DOHH2 (cell line): ENCODE results near the gene POMGNT1.
A peak's percentile ranks its signal among the peaks of the same experiment; 100 is the strongest.

ENCODE experiments used
- CTCF ChIP-seq: fragments of 200-600 bp; sonication (generic); IDR thresholded peaks from one replicate; pipeline ENCODE4 v1.5.1; 2014; ENCODE audit warnings: antibody characterized with exemption, mild to moderate bottlenecking, low read depth, low read length; ENCODE audit not compliant: poor library complexity, severe bottlenecking
- EZH2phosphoT487 ChIP-seq: fragments of 200-600 bp; sonication (generic); IDR thresholded peaks from 2 replicates; pipeline ENCODE4 v1.6.1; 2017; ENCODE audit warnings: borderline replicate concordance, mild to moderate bottlenecking, antibody characterized with exemption, low read length, moderate library complexity, mixed read lengths

DNA sequence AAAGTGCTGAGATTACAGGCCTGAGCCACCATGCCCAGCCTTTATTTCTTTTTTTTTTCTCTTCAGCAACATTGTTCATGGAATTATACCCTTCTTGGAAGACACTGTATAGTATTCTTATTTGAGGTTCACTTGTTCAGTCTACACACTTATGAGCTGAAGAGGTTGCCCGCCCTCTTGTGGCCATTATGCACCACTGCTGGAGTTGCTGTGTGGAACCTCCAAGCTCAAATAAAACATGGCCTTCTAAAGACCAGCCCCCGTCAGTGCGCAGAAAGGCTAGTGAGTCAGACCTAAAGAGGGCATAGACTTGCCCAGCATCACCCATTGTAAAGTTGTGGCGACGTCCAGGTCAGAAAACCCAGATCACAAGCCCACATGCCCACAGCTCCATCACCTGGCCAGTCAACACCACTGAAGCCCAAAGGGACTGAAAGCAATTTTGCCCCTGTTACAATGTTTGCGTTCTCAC is 25.3 kb upstream of the POMGNT1 start:
- TF ChIP-seq CTCF (peak; percentile 98), EZH2phosphoT487 (no peak)
